HepG2 (cell line): ENCODE results near the gene TLL2. TPM values are rescaled to one million over a fixed set of nuclear protein-coding genes. Genes with fewer than 3 reads are reported as not detected.

Source experiments
- ATAC-seq: fragments of 200-7000 bp; cut with Tn5 transposase; 3 replicates; pipeline ENCODE4 v1.9.1; 2020; ENCODE audit warnings: mild to moderate bottlenecking, moderate library complexity
- BruUV-seq: library from RNA; stranded (reverse); fragments of 400-500 nt; replicated peaks from 2 replicates; lab custom pipeline; 2021; lab: Mats Ljungman, UMichigan
- CTCF ChIA-PET: fragments of 300-600 bp; formaldehyde crosslinking; extraction: SDS; loops from one replicate; lab custom pipeline; 2021; ENCODE audit warnings: low total read pairs, inconsistent platforms, low intra/inter-chr PET ratio; lab: Yijun Ruan, JAX
- POLR2A ChIA-PET: fragments of 350-600 bp; sonication (Branson Sonifier 250); formaldehyde crosslinking; loops from one replicate; lab custom pipeline; 2020; ENCODE audit warnings: antibody characterized with exemption, inconsistent platforms; lab: Yijun Ruan, JAX
- DNase-seq: peaks from one replicate; pipeline ENCODE4 v3.0.0-alpha.2; 2015; ENCODE audit warnings: low spot score
- FAIRE-seq: peaks from 3 replicates; lab custom pipeline; 2011; peaks lifted over from hg19 to GRCh38; lab: Jason Lieb, UNC
- H2AFZ ChIP-seq: one replicate; pipeline ENCODE4 v1.6.1; 2011; ENCODE audit warnings: low read length, inconsistent platforms
- H3K27ac ChIP-seq: fragments of 300-600 bp; 3 replicates; pipeline ENCODE4 v1.8.0; 2011; ENCODE audit warnings: mixed run types, mild to moderate bottlenecking, mixed read lengths, low read length, inconsistent platforms; ENCODE audit not compliant: insufficient read depth; ENCODE audit errors: extremely low read length
- H3K27me3 ChIP-seq, 2 experiments: fragments of 200-600 bp in 1 of 2; 2 replicates in 1 of 2; 3 replicates in 1 of 2; pipeline versions ENCODE4 v1.6.0 to v1.8.0; 2011; ENCODE audit warnings: low read length in 2 of 2, mild to moderate bottlenecking in 2 of 2, moderate library complexity in 2 of 2, inconsistent platforms in 1 of 2; ENCODE audit not compliant: insufficient read depth in 2 of 2, control insufficient read depth in 1 of 2
- H3K36me3 ChIP-seq, 2 experiments: fragments of 200-600 bp in 1 of 2; replicated peaks in 1 of 2; 2 replicates in 1 of 2; 3 replicates in 1 of 2; pipeline versions ENCODE4 v1.5.1 to v1.8.0; 2011; ENCODE audit warnings: low read length in 2 of 2, inconsistent platforms in 1 of 2; ENCODE audit not compliant: insufficient read depth in 2 of 2, control insufficient read depth in 1 of 2
- H3K4me1 ChIP-seq: 2 replicates; pipeline ENCODE4 v1.5.1; 2012; ENCODE audit warnings: low read length, inconsistent platforms; ENCODE audit not compliant: insufficient read depth
- H3K4me2 ChIP-seq: 2 replicates; pipeline ENCODE4 v1.6.0; 2011; ENCODE audit warnings: low read depth, low read length, inconsistent platforms
- H3K4me3 ChIP-seq, 3 experiments: fragments of 200-600 bp in 1 of 3; sonication (generic), shearing (Covaris generic) in 1 of 3; replicated peaks in 1 of 3; 2 replicates each; pipeline ENCODE4 v1.5.1; 2011 to 2016; ENCODE audit warnings: low read length in 3 of 3, inconsistent platforms in 2 of 3, low read depth in 2 of 3, mild to moderate bottlenecking in 2 of 3, control low read depth in 1 of 3, mixed read lengths in 1 of 3; ENCODE audit not compliant: insufficient read depth in 1 of 3
- H3K79me2 ChIP-seq: one replicate; pipeline ENCODE4 v1.6.1; 2011; ENCODE audit warnings: low read length, inconsistent platforms; ENCODE audit not compliant: insufficient read depth
- H3K9ac ChIP-seq: 2 replicates; pipeline ENCODE4 v1.6.0; 2011; ENCODE audit warnings: mild to moderate bottlenecking, low read depth, low read length, inconsistent platforms; ENCODE audit not compliant: insufficient read depth
- H3K9me3 ChIP-seq: 2 replicates; pipeline ENCODE4 v1.5.1; 2012; ENCODE audit warnings: mild to moderate bottlenecking, low read length
- H4K20me1 ChIP-seq: 2 replicates; pipeline ENCODE4 v1.6.0; 2011; ENCODE audit warnings: inconsistent platforms, mild to moderate bottlenecking, low read length, moderate library complexity; ENCODE audit not compliant: insufficient read depth
- CTCF ChIP-seq: sonication (generic); formaldehyde crosslinking; IDR thresholded peaks from 2 replicates; pipeline ENCODE4 v1.5.0; 2020; ENCODE audit warnings: mild to moderate bottlenecking, missing genetic modification reagents, moderate library complexity
- GMEB1 ChIP-seq: sonication (generic); formaldehyde crosslinking; IDR thresholded peaks from 2 replicates; pipeline ENCODE4 v1.5.1; 2020; ENCODE audit warnings: missing genetic modification reagents, mild to moderate bottlenecking, borderline replicate concordance
- SMAD9 ChIP-seq: sonication (generic); formaldehyde crosslinking; IDR thresholded peaks from 2 replicates; pipeline ENCODE4 v1.5.1; 2020; ENCODE audit warnings: mild to moderate bottlenecking, missing genetic modification reagents
- ZNF253 ChIP-seq: sonication (generic); formaldehyde crosslinking; IDR thresholded peaks from 2 replicates; pipeline ENCODE4 v1.8.0; 2022; ENCODE audit warnings: mild to moderate bottlenecking, missing genetic modification reagents, borderline replicate concordance
- ZNF691 ChIP-seq: sonication (generic); formaldehyde crosslinking; IDR thresholded peaks from 2 replicates; pipeline ENCODE4 v1.4.0; 2020; ENCODE audit warnings: missing genetic modification reagents, low read depth, mild to moderate bottlenecking, borderline replicate concordance
- WGBS: methylation state at CpG from one replicate; pipeline ENCODE4 v1.1.6; 2017; ENCODE audit warnings: low lambda C conversion rate; 5-methylcytosine and 5-hydroxymethylcytosine counted together
- in situ Hi-C: cut with HindIII; loops from 2 replicates; pipeline ENCODE4 v1.10.0; 2017; ENCODE audit warnings: low pct_unique_long_range_greater_than_20kb; ENCODE audit not compliant: extremely low pct_ligation_motif_present
- intact Hi-C: fragments of 100-400 bp; cut with micrococcal nuclease; formaldehyde crosslinking; loops from one replicate; pipeline ENCODE4 v1.10.0; 2022; ENCODE audit not compliant: unreplicated experiment
- polyA plus RNA-seq, 8 experiments: library from polyadenylated mRNA; depleted of rRNA in 3 of 8; stranded (reverse) in 7 of 8; unstranded in 1 of 8; fragments of >200 nt; fragmentation: Illumina TruSeq in 4 of 8; extraction: Trizol in 4 of 8; gene quantifications; 2 replicates each; pipeline versions ENCODE4 v1.2.1 to v1.2.3, GENCODE V29; 2011 to 2016; ENCODE audit warnings: low read depth in 4 of 8, missing spikeins in 1 of 8, mixed read lengths in 1 of 8; ENCODE audit not compliant: insufficient read depth in 1 of 8
- total RNA-seq, 5 experiments: library from RNA; depleted of rRNA; stranded (reverse); fragments of >200 nt; fragmentation: Illumina TruSeq; extraction: Trizol; gene quantifications; 2 replicates each; pipeline ENCODE4 v1.2.3, GENCODE V29; 2016; ENCODE audit warnings: low read depth in 1 of 5

The TLL2 gene
- total and polyA plus RNA-seq, 2 of the 13 experiments (the other 11 are each of a cell fraction or from before 2014, with no cell fraction given), result 0.09 TPM; not detected in 1

- WGBS, result 30% methylated on average over 12 of the region's 12 CpGs
- peaks cover 5 to 26% of the 10 kb centered on the region in 2 experiments; a peak in 4 of 5 replicates for H3K27me3 ChIP-seq
- POLR2A ChIA-PET, result no interaction called here
- H4K20me1 ChIP-seq, result no peaks in the 10 kb centered on the region
- H3K27ac ChIP-seq, result no peak overlapping the region
- no peaks in the 10 kb centered on the region for H3K9me3 ChIP-seq
- TF ChIP-seq CTCF, result no peak
- no peak for TF ChIP-seq GMEB1 (CRISPR knock-in tag)
- no peak for ATAC-seq
- H3K4me1 ChIP-seq, result no peaks in the 10 kb centered on the region
- no peak overlapping the region for H3K4me3 ChIP-seq
- FAIRE-seq, result no peak
- no peak overlapping the region for H3K4me2 ChIP-seq
- intact Hi-C loops (no loop called here), in situ Hi-C loops (no loop called here)
- CTCF ChIA-PET, result no interaction called here
- no peak overlapping the region for H2AFZ ChIP-seq
- DNase-seq, result no peak
- no TSS peak for BruUV-seq
- no peaks in the 10 kb centered on the region for H3K79me2 ChIP-seq
- H3K36me3 ChIP-seq, result no peaks in the 10 kb centered on the region
- H3K9ac ChIP-seq, result no peak overlapping the region
Measured at GRCh38 chr10:96450529-96451207, 63.1 kb downstream of the TLL2 start.

- ATAC-seq, result no peak
- no peak for DNase-seq
- Histone ChIP-seq H4K20me1 (no peaks in the 10 kb centered on the region), H3K4me1 (no peaks in the 10 kb centered on the region), H3K79me2 (no peaks in the 10 kb centered on the region), H3K4me3 (no peak overlapping the region), H3K4me2 (no peak overlapping the region), H3K27ac (no peak overlapping the region), H3K27me3 (peaks cover 5 to 28% of the 10 kb centered on the region in 2 experiments; a peak in 4 of 5 replicates), H3K9me3 (no peaks in the 10 kb centered on the region), H2AFZ (no peak overlapping the region), H3K36me3 (no peaks in the 10 kb centered on the region), H3K9ac (no peak overlapping the region)
- FAIRE-seq, result no peak
- CTCF ChIA-PET, result no interaction called here
- WGBS, result 25% methylated on average over 4 of the region's 4 CpGs
- no peak for TF ChIP-seq SMAD9 (CRISPR knock-in tag)
- TF ChIP-seq ZNF253 (CRISPR knock-in tag), result no peak
- no peak for TF ChIP-seq ZNF691 (CRISPR knock-in tag)
- in situ Hi-C loops (no loop called here), intact Hi-C loops (no loop called here)
- POLR2A ChIA-PET, result no interaction called here
- no TSS peak for BruUV-seq
Measured at GRCh38 chr10:96448558-96448957, 65.2 kb downstream of the TLL2 start.
